Spinal cord (tissue), 10 donors: Measurements from ENCODE around the gene KAT2B. TPM values are rescaled to one million over a fixed set of nuclear protein-coding genes. Genes with fewer than 3 reads are reported as not detected.

Experiments
- DNase-seq, 6 donors: peaks; one replicate each; pipeline versions ENCODE4 v3.0.0 to v3.0.0-alpha.2; 2013 to 2015; ENCODE audit warnings: low spot score in 6 of 6, low read depth in 4 of 6
- H3K27ac ChIP-seq: one replicate; pipeline ENCODE4 v1.5.1; 2013; ENCODE audit warnings: low read depth, low read length, control low read depth
- H3K27me3 ChIP-seq: one replicate; pipeline ENCODE4 v1.6.1; 2013; ENCODE audit warnings: low read length; ENCODE audit not compliant: control insufficient read depth, insufficient read depth
- H3K36me3 ChIP-seq: one replicate; pipeline ENCODE4 v1.6.1; 2013; ENCODE audit warnings: low read length; ENCODE audit not compliant: control insufficient read depth, insufficient read depth
- H3K4me1 ChIP-seq: one replicate; pipeline ENCODE4 v1.6.1; 2013; ENCODE audit warnings: low read length; ENCODE audit not compliant: control insufficient read depth, insufficient read depth
- H3K4me3 ChIP-seq: one replicate; pipeline ENCODE4 v1.5.1; 2013; ENCODE audit warnings: low read depth, low read length, control low read depth
- H3K9me3 ChIP-seq: one replicate; pipeline ENCODE4 v1.6.1; 2013; ENCODE audit warnings: low read length; ENCODE audit not compliant: control insufficient read depth, insufficient read depth
- WGBS: methylation state at CpG from one replicate; pipeline ENCODE4 v1.1.5; 2013; ENCODE audit warnings: missing lambda C conversion rate; ENCODE audit not compliant: insufficient coverage; 5-methylcytosine and 5-hydroxymethylcytosine counted together
- polyA plus RNA-seq, 2 donors: library from polyadenylated mRNA; unstranded; fragments of 120-200 nt; gene quantifications; one replicate each; pipeline ENCODE4 v1.2.1, GENCODE V29; 2013; ENCODE audit not compliant: insufficient read length in 2 of 2
- total RNA-seq, 2 donors: library from RNA; depleted of rRNA in 1 of 2; stranded (reverse); fragments of 120-200 nt in 1 of 2; fragments of >200 nt in 1 of 2; gene quantifications; one replicate each; pipeline versions ENCODE4 v1.2.3 to v1.2.4, GENCODE V29; 2013 to 2014
- donor health status: healthy.

Gene KAT2B
- total and polyA plus RNA-seq, 4 donors, result 41.8 to 68.5 (median 48.3) TPM

- 19% methylated on average over 8 of the region's 9 CpGs for WGBS
- Histone ChIP-seq H3K27ac (peak overlapping the region; percentile 68), H3K4me3 (no peak overlapping the region), H3K9me3 (no peaks in the 10 kb centered on the region), H3K36me3 (no peaks in the 10 kb centered on the region), H3K27me3 (no peaks in the 10 kb centered on the region), H3K4me1 (peaks cover 25% of the 10 kb centered on the region)
- peak in 2 of 6 donors; percentile 41 to 83 for DNase-seq
Observed at GRCh38 chr3:20047976-20048883, 8.0 kb downstream of the KAT2B start.

DNA sequence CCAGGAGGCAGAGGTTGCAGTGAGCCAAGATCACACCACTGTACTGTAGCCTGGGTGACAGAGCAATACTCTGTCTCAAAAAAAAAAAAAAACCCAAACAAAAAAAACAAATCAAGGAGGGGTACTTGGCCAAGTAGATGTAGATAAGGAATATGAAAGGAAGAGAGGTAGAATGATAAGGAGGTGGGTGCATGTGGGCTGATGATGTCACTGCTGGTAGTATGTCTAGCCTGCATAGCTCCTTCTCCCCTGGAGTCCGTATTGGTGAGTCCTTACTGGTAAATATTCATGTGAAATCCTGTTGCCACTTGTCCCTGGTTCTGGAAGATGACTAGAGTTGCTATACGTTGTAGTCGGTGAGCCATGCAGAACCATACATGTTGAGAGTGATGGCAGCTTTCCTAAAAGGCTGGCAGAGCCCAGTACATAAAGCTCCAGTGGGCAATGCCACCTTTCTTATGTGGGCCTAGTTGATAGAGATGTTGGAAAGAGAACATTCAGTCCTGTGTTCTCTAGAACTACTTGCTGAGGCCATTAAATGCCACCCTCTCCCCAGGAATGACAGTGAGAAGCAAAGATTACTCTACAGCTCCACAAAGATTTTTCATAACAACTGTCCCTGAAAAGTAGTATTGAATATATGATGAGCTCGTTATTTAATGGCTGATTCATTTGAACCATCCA is 11.0 kb downstream of the KAT2B start:
- peaks cover 35% of the 10 kb centered on the region for H3K4me1 ChIP-seq
- H3K27me3 ChIP-seq, result no peaks in the 10 kb centered on the region
- no peaks in the 10 kb centered on the region for H3K9me3 ChIP-seq
- no peaks in the 10 kb centered on the region for H3K36me3 ChIP-seq
- DNase-seq, result no peak
- no peak overlapping the region for H3K27ac ChIP-seq
- 79% methylated on average over 3 of the region's 4 CpGs for WGBS
- no peak overlapping the region for H3K4me3 ChIP-seq

DNA sequence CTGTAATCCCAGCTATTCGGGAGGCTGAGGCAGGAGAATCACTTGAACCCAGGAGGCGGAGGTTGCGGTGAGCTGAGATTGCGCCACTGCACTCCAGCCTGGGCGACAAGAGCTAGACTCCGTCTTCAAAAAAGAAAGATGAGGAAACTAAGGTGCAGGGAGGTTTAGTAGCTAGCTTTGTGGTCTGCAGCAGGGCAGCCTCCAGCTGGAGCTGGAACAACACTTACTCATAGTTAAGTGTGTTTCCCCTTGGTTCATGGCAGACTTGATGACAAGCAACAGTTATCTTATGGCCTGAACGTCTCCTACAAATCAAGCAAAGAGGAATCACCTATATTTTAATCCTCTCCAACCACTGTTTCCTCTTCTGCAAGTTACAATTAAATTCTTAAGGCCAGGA is 12.6 kb downstream of the KAT2B start:
- WGBS, result 100% methylated on average over 5 of the region's 7 CpGs

GRCh38 chr3:20054549-20054987 is 14.3 kb downstream of the KAT2B start:
- no peaks in the 10 kb centered on the region for H3K9me3 ChIP-seq
- H3K36me3 ChIP-seq, result no peaks in the 10 kb centered on the region
- WGBS, result 83% methylated on average over 1 of the region's 4 CpGs
- DNase-seq, result peak in 1 of 6 donors; percentile 39
- H3K4me3 ChIP-seq, result no peak overlapping the region
- H3K4me1 ChIP-seq, result peaks cover 26% of the 10 kb centered on the region
- H3K27ac ChIP-seq, result no peak overlapping the region
- H3K27me3 ChIP-seq, result no peaks in the 10 kb centered on the region

More for the DNA sequence above, 12.6 kb downstream of the KAT2B start:
- Histone ChIP-seq H3K4me3 (no peak overlapping the region), H3K9me3 (no peaks in the 10 kb centered on the region), H3K4me1 (peaks cover 28% of the 10 kb centered on the region), H3K27me3 (no peaks in the 10 kb centered on the region), H3K27ac (no peak overlapping the region), H3K36me3 (no peaks in the 10 kb centered on the region)
- DNase-seq, result no peak

DNA sequence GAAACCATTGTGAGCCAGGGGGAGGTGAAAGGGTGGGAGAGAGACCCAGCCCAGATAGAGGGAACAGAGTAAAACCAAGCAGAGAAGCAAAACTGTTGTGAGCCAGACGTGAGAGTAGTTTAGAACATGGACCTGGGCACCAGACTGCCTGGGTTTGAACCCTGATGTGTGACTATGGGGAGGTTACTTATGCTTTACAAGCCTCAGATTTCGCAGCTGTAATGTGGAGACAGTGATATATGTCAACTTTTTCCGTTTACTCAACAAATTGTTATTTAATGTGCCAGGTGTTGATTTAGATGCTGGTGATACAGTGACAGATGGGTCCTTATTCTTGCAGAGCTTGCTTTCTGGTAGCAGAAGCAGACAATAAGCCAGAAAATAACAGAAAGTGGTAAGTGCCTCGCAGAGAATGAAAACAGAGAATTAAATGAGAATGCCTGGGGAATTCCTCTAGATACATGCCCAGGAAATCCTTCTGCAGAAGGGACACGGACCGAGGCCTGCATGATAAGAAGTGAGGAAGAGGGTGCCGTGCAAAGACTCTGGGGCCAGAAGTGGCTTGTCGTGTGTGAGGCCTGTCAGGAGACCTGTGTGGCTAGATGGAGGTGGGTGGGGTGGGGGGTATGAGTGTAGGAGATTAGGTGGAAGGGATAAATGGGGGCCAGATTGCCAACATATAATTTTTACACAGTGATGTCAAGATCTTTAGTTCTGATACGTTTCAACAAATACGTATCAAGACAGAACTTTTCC is 15.0 kb downstream of the KAT2B start:
- Histone ChIP-seq H3K4me3 (no peak overlapping the region), H3K36me3 (no peaks in the 10 kb centered on the region), H3K27ac (no peak overlapping the region), H3K9me3 (no peaks in the 10 kb centered on the region), H3K27me3 (no peaks in the 10 kb centered on the region), H3K4me1 (peaks cover 22% of the 10 kb centered on the region)
- DNase-seq, result peak in 2 of 6 donors; percentile 47 to 53
- 41% methylated on average over 5 of the region's 10 CpGs for WGBS

GRCh38 chr3:20055842-20056241 is 15.6 kb downstream of the KAT2B start:
- no peak overlapping the region for H3K27ac ChIP-seq
- no peaks in the 10 kb centered on the region for H3K36me3 ChIP-seq
- H3K4me1 ChIP-seq, result peaks cover 18% of the 10 kb centered on the region
- no peak overlapping the region for H3K4me3 ChIP-seq
- 53% methylated on average over 2 of the region's 3 CpGs for WGBS
- no peaks in the 10 kb centered on the region for H3K27me3 ChIP-seq
- DNase-seq, result no peak
- H3K9me3 ChIP-seq, result no peaks in the 10 kb centered on the region

DNA sequence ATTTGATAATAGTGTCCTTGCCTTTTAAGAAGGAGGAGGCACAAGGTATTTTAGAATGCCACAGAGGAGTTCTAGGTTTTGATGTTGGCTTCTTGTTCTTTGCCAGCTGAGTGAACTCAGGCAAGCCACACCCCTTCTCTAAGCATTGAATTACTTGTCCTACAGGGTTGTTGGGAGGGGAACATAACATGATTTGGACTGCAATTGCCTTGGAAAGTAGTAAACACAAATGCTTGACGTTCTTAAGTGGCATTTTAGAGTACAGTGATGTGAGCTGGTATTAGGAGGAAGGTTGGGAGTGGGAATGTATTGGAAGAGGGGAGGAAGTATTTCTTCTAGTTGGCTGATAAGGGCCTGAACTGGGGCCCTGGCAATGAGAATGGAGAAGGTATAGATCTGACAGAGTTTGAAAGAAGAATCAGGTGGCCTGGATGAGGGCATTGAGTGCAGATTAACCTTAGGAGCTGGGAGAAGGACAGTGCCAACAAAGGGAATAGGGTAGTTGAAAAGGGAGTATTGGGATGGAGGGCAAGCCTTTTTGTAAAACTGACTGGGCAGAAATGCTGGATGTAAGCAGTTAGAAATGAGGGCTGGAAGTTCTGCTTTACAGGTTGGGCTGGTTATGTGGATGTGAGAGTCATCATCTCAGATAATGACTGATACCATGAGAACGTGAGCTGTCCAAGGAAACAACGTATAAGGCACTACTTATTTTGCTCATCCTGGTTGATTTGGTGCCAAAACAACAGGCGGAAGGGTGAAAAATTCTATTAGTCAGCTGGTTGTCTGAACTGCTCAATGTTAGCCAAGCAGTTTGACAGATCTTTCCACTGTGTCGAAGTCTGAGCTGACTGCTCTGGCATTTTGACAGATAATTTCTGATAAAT is 16.7 kb downstream of the KAT2B start:
- Histone ChIP-seq H3K27me3 (no peaks in the 10 kb centered on the region), H3K4me3 (no peak overlapping the region), H3K36me3 (no peaks in the 10 kb centered on the region), H3K4me1 (peaks cover 17% of the 10 kb centered on the region), H3K9me3 (no peaks in the 10 kb centered on the region), H3K27ac (peak overlapping the region; percentile 42)
- WGBS, result 40% methylated on average over 5 of the region's 5 CpGs
- peak in 1 of 6 donors; percentile 41 for DNase-seq

GRCh38 chr3:20057612-20058180 is 17.4 kb downstream of the KAT2B start:
- no peaks in the 10 kb centered on the region for H3K9me3 ChIP-seq
- peaks cover 17% of the 10 kb centered on the region for H3K4me1 ChIP-seq
- peak in 1 of 6 donors; percentile 63 for DNase-seq
- no peaks in the 10 kb centered on the region for H3K36me3 ChIP-seq
- H3K4me3 ChIP-seq, result no peak overlapping the region
- H3K27ac ChIP-seq, result peak overlapping the region; percentile 42
- WGBS, result 40% methylated on average over 1 of the region's 2 CpGs
- H3K27me3 ChIP-seq, result no peaks in the 10 kb centered on the region
